T-helper 9 cell (primary cell): ENCODE data around the gene CAV1.
"Not testable (repeated sequence)": the region's sequence is repeated elsewhere in the genome, so short reads cannot be mapped to it uniquely, and the experiment has no call there.

Experiments
- DNase-seq: peaks from one replicate; pipeline ENCODE4 v3.0.0-alpha.2; 2020

The CAV1 gene

DNA sequence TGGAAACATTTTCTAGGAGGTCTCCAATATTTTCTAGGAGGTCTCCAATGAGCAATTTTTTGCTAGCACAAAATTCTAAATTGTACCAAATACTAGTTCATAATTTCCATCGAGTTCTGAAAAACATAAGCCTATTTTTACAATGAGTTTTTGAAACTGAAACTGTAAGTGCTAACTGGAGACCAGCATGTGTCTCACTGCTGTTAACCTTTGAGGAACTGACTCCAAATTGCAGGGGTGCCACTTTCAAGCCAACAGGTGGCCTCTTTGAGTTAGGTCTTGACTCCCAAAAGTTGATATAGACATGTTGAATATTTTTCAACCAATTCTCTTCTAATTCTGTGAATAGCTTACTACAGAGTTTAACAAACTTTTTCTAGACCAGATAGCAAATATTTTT, 58.8 kb downstream of the CAV1 start:
- DNase-seq: no peak

DNA sequence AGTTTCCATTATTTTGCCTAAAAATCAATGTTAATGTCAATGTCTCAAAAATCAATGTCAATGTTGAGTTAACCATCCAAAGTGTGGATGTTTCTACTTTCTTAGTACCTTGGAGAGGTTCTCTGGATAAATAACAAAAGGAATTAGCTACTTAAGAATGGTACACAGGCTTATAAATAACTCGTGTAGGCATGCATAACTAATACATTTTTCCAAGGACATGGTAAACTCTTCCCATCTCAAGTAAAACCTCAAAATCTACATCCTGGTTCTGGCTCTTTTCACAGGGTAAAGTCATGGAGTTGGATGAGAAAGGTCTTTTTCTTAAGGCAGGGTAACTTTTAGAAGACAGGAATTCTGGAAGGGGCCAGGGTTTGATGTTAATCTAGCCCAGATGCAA, 59.9 kb downstream of the CAV1 start:
- DNase-seq: no peak

DNA sequence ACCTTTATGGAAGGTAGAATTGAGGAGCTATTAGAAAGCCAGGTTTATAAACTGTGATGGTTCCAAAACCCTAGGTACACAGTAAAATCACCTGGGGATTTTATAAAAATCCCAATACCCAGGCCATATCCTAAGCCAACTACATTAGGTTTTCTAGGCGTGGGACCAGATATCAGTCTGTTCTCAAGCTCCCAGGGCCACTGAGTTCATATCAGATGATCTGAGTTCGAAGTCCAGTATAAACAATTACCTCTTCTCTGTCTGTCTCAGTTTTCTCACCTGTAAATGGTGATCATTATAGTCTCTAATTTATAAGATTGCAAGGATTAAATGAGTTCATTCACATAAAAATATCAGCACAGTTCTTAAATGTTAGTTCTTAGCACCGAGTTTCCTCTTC, 60.6 kb downstream of the CAV1 start:
- no peak for DNase-seq

DNA sequence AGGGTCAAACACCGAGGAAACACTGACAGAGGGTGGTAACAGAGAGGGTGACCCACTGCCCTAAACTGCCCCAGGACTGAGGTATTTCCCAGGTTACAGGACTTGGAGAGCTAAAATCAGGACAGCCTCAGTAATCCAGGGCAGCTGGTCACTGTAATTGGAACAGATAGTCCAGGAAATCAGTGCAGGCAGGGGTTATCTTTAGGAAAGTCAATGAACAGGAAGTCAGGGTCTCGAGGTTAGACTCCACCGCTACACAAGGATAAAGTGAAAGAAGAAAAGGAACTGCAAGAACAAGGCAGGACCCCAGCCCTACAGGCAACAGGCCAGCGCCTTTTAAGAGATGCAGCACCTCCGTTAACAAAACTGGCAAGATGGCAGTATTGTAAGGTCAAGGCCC, 61.1 kb downstream of the CAV1 start:
- DNase-seq: no peak

DNA sequence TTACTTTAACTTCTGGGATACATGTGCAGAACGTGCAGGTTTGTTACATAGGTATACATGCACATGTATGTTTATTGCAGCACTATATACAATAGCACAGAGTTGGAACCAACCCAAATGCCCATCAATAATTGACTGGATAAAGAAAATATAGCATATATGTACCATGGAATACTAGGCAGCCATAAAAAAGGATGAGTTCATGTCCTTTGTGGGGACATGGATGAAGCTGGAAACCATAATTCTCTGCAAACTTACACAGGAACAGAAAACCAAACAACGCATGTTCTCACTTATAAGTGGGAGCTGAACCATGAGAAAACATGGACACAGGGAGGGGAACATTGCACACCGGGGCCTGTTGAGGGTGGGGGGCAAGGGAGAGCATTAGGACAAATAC, 62.4 kb downstream of the CAV1 start:
- DNase-seq: not testable (repeated sequence)

DNA sequence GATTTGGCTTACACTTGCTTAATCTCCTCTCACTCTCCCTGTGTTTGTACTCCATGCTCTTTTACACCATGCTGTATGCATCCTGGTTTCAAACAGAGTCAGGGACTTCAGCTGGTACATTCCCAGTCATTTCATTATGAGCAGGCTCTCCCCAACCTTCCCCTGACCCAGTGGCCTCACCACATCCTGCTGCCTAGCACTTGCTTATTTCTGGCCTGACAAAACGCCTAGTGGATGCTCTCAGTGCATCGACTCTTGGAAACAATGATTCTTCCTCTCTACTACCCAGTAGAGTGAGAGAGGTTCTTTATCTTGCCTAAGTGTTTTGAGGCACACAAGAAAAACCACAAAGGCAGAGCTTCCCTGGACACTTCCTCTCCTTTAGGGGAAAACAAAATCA, 63.4 kb downstream of the CAV1 start:
- no peak for DNase-seq

DNA sequence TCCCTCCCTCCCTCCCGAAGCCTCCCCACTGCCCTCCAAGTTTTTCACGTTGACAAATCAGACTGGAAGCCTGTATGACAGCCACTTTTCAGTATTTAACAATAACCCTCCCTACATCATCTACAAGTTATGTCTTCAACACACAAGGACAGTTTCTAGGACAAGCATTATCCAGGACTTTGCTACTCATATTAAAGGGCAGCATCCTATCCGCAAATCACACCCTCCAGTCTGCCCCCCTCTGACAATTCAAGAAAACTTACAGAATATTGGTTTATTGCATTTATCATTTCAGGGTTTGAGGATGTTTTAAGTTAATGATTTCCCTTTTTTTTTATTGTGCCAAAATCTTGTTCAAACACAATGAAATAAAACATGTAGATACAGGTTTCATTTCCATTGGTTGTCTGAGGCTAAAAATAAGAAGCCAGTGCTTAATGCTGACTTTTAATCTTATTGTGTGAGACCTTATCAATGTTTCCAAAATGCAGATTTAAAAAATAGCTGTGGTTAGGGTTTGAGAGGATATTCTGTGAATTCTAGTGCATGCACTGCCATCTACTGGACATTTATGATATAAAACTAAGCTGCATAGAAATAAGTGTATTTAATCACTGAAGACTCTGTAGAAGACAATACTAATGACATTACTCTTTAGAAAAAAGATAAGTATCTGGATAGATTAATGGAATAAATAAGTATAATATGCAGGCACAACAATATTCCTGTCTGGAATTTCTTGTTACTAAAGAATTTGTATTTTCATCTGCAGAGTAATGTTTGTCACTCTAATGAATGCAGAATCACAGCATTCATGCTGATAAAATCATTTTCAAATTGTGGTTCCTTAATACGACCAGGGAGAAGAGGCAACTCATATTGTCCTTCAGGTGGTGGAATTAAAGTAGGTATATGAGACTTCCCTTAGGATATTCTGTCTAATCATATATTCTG, 64.1 kb downstream of the CAV1 start:
- no peak for DNase-seq

DNA sequence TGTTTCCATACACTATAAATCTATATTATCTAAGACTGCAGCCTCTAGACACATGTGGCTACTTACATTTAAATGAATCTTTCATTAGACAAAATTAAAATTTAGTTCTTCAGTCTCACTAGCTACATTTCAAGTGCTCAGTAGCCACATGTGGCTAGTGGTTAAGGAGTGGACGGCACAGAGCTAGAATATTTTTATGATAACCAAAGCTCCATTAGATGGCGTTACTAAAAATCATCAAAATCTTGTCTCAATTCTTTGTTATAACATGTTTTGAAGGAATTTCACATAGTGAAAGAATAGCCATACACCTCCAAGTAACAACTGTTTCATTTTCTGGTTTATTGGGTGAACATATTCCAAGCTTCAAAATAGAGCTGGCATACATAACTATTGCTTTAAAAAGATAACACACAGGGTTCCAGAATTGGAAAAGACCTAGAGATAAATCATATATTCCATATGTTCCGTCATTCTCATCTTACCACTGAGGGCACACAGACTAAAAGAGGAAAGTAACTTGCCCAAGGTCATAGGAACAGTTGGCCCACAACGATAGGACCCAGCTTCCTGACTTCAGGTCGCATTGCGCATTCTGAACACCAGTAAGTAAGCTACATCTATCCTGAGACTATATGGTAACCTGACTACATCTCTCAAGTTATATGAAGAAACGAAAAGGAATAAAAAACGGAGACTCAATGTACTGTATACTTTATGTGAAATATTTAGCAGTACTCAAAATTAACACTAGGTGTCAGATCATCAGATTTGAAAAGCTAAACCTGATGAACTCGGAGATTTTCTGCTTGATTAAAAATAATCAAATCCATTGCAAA, 66.6 kb downstream of the CAV1 start:
- DNase-seq: no peak

DNA sequence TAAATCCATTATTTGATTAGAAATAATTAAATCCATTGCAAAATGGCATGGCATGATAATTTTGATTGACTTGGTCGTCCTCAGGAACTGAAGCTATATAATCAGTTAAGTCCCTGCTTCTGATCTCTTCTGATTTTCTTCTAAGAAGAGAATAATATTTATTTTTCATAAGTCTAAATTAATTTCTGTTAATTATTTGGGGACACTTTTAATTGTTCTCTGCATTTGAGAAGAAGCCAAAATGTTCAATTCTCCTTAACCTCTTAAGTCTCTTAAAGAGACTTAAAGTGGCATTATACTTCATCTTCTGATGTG, 67.2 kb downstream of the CAV1 start:
- DNase-seq: no peak

DNA sequence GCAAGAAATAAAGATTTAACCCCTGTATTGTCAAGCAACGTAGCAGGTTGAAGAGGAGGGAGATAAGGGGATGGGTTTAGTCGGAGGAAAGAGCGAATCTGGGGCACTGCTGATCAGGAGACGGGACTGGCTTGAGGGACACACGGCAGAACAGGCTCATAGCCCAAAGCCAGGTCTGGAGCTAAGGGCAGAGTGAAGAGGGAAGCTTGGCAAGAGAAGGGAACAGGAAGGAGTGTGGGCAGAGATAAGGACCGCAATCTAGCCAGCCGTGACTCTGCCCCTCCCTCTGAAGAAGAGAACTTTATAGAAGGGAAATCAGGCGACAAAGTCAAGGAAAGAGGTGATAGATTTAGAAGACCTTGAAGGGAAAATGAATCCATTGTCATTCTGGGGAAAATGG, 67.6 kb downstream of the CAV1 start:
- no peak for DNase-seq

DNA sequence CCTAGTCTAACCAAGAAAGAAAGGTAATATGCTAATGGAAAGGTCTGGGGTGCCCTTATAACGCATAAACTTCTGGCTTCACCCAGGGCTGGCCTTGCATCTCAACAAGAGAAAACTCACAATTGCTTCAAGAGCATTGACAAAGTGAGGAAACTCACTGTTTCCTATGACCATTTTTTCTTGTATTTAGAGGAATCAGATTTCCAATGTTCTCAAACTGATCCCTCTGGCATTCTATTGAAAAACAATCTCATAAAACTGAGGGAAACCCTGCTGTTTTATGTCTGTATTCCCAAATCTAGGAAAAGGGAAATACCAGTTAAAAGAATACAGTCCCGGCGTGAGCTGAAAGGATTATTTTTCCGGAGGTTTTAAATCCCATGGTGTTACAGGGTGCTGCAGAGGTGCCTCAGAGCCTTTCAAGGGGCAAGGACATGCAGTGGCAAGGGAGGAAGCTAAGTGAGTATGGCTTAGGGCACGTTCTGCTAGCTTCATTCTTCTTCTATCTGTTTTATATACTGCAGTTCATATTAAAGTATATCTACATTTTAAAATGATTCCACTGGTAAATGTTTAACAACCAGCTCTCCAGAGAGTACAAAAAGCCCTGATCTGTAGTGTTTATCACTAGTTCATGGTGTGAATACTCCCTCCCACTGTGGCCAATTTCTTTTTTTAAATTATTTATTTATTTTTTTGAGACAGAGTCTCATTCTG, 68.7 kb downstream of the CAV1 start:
- DNase-seq: no peak

DNA sequence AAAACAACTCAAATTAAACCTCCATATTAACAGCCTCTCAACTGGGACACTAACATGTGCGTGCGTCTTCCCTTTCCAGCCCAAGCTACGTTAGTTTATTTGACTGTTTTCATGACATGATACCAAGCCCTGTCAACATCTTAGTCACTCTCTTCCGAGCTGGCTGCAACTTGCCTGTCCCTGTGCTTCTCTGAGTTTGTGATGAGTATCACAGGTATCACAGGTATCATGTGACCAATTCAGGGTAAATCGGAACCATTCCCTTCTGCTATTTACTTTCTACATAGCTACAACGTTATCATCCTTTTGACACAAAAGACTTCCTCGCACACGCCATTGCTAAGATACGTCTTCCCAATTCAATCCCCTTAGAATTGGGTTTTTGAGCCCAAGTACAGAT, 70.2 kb downstream of the CAV1 start:
- DNase-seq: no peak

DNA sequence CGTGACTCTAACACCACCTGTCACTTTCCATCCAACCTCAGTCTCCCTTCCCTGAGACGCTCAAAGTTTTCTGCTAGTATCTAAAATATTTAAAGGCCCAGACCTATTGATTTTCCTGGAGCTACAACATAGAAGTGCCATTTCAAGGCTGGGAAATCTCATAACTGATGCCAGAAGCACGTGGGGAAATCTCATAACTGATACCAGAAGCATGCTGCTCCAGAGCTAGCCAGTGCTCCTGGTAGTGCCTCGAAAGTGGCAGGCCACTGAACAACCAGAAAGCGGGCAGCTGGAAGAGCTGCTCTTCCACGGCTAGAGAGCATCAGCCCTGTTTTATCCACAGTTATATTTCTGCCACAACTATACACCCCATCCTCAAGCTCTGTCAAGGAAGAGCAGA, 72.5 kb downstream of the CAV1 start:
- no peak for DNase-seq

DNA sequence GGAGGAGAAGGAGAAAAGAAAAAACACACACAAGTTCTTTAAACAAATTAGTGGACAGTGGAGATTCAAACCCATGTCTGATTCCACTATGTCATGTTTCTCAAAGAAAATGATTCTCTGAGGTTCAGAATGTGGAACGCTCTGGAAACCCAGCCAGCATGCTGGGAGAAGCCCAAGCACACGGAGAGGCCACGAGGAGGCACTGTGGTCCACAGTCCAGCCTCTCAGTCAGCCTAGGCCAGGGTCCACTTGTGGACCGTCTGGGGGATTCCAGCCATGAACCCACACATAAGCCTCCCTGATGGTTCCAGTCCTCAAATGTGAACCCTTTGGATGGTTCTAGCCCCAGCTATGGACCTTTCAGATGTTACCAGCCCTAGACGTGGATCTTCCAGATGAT, 73.4 kb downstream of the CAV1 start:
- no peak for DNase-seq

DNA sequence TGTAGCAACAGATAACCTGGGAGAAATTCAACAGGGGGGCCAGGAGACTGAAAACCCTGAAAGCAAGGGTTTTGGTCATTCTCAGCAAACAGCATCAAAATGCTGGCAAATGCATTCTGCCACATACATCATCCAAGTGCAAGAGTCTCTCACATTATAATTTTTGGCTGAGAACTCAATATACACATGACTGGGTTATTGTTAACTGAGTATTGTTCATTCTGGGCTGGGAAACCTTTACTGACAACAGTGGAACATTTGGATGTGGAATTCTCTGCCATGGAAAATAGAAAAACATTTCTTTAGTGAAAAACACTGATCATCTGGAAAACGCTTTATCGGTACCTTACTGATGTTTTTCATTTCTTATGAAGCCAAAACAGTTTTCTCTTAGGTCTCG, 74.0 kb downstream of the CAV1 start:
- no peak for DNase-seq

DNA sequence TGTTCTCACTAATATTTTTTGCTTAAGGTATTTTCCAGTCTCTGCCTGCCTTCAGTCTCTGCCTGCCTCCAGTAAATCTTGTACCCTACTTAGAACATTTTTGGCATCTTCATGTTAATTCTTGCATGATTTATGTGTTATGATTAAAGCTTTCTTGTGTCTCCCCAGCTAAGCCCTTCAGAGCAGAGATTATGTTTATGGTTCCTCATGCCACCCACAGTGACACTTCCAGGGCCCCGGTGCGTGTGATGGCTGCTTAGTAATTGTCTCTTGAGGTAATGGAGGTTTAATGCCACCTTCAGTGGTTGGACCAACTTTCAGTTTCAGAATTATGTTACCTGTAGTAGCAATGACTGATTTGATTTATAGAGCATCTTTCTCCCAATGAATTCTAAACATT, 76.6 kb downstream of the CAV1 start:
- DNase-seq: no peak

DNA sequence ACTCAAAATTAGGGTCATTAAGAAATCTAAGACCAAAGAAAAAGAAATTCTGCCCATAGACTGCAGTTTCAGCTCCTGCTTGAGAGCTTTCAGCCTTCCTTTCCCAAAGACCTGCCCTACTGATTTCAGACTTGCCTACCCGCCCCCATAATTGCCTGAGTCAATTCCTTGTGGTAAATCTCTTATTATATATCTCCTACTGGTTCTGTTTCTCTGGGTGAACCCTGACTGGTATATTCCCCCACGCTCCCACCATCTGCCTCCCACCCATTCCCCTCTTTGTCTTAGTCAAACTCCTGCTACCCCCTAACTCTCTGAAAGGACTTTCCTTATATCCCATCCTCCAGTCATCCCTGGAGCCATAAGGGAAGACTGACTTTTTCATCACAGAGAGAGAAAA, 82.5 kb downstream of the CAV1 start:
- DNase-seq: no peak

DNA sequence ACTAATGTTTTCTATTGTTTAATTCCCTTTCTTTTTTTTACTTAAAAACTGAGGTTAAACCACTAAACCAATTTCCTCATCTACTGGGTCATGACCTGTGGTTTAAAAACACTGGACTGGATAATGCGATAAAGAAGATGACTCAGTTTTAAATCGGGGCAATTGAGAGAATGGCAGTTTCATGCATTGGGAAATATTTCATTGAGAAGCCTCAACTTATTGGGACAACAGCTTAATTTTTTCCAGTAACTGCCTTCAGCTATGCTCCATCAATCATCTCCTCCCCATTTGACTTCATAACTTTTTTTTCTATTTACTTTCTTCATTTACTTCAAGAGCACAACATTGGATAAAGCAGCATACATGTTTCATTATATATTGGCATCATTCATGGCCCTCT, 85.4 kb downstream of the CAV1 start:
- DNase-seq: no peak

DNA sequence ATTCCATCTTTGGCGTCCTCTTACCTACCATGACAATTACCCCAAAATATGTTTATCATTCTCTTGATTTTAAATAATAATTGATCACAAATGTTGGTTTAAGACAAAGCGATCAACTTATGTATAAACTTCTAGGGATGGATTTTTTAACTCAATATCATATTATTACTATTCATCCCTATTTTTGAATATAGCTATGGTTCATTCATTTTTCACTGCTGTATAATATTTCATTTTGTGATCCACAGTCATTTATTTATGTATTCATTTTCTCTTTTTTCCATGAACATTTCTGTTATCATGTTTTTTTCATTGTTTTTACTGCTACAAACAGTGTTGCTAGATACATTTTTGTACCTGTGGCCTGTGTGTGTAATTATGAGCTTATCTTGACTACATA, 85.9 kb downstream of the CAV1 start:
- no peak for DNase-seq
